ENCODE results near the gene ODC1.

Gene ODC1

DNA sequence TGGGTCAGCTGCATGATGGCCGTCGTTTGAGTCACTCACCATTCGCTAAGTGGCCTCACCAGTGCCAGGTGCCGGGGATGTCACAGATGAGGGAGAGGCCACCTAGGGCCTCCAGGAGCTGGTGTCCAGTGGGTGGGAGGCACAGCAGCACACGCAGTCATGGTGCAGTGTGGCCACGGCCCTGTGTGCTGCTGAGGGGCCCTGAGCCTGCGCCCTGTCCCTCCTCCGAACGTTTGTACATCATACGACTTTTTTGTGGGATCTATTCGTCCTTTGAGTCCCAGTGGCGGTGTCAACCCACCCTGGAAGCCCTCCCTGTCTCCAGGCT lies 30.1 kb upstream of the ODC1 start:
- Histone ChIP-seq H3K79me2 (ENCODE audit: insufficient read depth, low read length) (no peaks in the 10 kb centered on the region), H3K4me2 (ENCODE audit: low read depth, low read length, poor library complexity, severe bottlenecking) (no peak overlapping the region), H3K4me3 (ENCODE audit: insufficient read depth, low read length, poor library complexity, severe bottlenecking) (no peak overlapping the region), H3K27me3 (ENCODE audit: low read length) (no peaks in the 10 kb centered on the region), H3K9ac (ENCODE audit: low read length) (no peak overlapping the region), H3K36me3 (ENCODE audit: low read length) (no peaks in the 10 kb centered on the region), H2AFZ (ENCODE audit: low read depth, low read length, severe bottlenecking) (no peak overlapping the region), H3F3A (ENCODE audit: insufficient read depth) (no peaks in the 10 kb centered on the region), H4K20me1 (ENCODE audit: low read depth, low read length) (no peaks in the 10 kb centered on the region), H3K9me3 (ENCODE audit: insufficient read depth, low read length) (no peaks in the 10 kb centered on the region), H3K27ac (ENCODE audit: low read depth, low read length) (no peak overlapping the region), H3K9me2 (replicated peaks; ENCODE audit: insufficient read depth, low read length) (no peaks in the 10 kb centered on the region)
- no peak for TF ChIP-seq EZH2phosphoT487 (conservative IDR thresholded peaks at IDR 0.05; ENCODE audit: low read length)
- TF ChIP-seq, protein P1, sequence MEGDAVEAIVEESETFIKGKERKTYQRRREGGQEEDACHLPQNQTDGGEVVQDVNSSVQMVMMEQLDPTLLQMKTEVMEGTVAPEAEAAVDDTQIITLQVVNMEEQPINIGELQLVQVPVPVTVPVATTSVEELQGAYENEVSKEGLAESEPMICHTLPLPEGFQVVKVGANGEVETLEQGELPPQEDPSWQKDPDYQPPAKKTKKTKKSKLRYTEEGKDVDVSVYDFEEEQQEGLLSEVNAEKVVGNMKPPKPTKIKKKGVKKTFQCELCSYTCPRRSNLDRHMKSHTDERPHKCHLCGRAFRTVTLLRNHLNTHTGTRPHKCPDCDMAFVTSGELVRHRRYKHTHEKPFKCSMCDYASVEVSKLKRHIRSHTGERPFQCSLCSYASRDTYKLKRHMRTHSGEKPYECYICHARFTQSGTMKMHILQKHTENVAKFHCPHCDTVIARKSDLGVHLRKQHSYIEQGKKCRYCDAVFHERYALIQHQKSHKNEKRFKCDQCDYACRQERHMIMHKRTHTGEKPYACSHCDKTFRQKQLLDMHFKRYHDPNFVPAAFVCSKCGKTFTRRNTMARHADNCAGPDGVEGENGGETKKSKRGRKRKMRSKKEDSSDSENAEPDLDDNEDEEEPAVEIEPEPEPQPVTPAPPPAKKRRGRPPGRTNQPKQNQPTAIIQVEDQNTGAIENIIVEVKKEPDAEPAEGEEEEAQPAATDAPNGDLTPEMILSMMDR (IDR thresholded peaks at IDR 0.05; ENCODE audit: insufficient read depth, low read length, poor library complexity, severe bottlenecking) = no peak

DNA sequence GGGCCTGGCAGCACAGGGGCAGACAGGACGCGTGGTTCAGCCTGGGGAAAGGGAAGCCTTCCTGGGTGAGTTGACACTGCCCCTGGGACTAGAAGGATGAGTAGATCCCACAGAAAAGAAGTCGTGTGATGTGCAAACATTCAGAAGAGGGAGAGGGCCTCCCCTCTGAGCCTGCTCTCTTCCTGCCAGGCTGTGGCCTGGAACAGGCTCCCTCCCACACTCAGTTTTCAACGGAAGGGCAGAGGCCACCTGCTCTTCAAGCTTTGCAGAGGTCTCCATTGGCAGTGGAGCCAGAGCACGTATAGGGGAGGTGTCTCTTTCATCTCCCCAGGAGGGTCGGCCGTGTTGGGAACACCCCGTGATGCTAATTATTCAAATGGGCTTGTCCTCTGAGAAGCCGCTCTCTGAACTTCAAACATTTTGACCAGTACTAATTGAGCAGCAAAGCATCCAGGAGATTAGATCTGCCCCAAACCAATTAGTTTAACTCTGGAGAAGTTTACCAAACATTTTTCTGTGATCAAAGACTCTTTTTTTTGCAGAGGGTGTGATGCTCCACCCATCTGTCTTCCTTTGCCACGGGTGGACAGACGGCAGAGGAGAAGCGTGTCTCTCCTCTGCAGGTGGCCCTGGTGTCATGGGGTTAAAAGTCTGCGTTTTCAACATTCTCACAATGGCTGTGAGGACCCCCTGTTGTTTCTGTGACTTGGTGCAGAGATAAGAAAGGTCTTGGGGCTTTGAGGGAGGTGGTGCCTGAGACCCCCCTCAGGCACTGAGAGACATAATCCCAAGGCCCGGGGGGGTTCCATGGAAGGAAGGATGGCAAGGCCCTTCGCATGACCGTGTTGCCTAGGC lies 29.5 kb upstream of the ODC1 start:
- Histone ChIP-seq H4K20me1 (ENCODE audit: low read depth, low read length) (no peaks in the 10 kb centered on the region), H3K36me3 (ENCODE audit: low read length) (no peaks in the 10 kb centered on the region), H3K9me2 (replicated peaks; ENCODE audit: insufficient read depth, low read length) (no peaks in the 10 kb centered on the region), H3K27me3 (ENCODE audit: low read length) (no peaks in the 10 kb centered on the region), H3K9me3 (ENCODE audit: insufficient read depth, low read length) (no peaks in the 10 kb centered on the region), H3K4me3 (ENCODE audit: insufficient read depth, low read length, poor library complexity, severe bottlenecking) (no peak overlapping the region), H3K9ac (ENCODE audit: low read length) (no peak overlapping the region), H3K27ac (ENCODE audit: low read depth, low read length) (no peak overlapping the region), H3F3A (ENCODE audit: insufficient read depth) (no peaks in the 10 kb centered on the region), H3K4me2 (ENCODE audit: low read depth, low read length, poor library complexity, severe bottlenecking) (no peak overlapping the region), H2AFZ (ENCODE audit: low read depth, low read length, severe bottlenecking) (no peak overlapping the region), H3K79me2 (ENCODE audit: insufficient read depth, low read length) (no peaks in the 10 kb centered on the region)
- TF ChIP-seq, protein P1 (IDR thresholded peaks at IDR 0.05; ENCODE audit: insufficient read depth, low read length, poor library complexity, severe bottlenecking) = no peak
- TF ChIP-seq EZH2phosphoT487 (conservative IDR thresholded peaks at IDR 0.05; ENCODE audit: low read length) = no peak

DNA sequence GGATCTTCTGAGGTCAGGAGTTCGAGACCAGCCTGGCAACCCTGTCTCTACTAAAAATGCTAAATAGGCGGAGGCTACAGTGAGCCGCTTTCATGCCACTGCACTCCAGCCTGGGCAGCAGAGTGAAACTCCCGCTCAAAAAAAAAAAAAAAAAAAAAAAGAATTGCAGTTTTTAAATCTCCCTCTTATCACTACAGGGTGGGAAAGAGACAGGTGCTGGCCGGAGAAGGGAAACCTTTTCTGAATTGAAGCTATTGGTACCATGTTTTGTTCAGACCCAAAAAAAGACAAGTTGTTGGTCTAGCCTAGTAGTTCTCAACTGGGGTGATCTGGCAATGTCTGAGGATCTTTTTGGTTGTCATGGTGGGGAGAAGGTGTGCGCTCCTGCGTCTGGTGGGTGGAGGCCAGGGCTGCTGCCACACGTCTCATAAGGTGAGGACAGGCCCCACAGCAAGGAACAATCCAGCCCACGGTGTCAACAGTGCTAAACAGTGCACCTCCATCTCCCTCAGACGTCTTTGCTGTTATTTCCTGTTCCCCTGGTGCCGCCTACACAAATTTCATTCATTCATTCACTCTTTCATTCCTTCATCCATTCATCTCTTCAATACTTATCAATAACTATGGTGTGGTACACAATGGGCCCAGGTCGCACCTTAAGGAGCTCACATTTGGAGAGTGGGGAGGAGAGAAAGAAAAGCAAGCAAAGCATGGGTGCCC lies 28.8 kb upstream of the ODC1 start:
- H3K36me3 ChIP-seq (ENCODE audit: low read length) = no peaks in the 10 kb centered on the region
- no peak overlapping the region for H3K27ac ChIP-seq (ENCODE audit: low read depth, low read length)
- H2AFZ ChIP-seq (ENCODE audit: low read depth, low read length, severe bottlenecking) = no peak overlapping the region
- H3K79me2 ChIP-seq (ENCODE audit: insufficient read depth, low read length) = no peaks in the 10 kb centered on the region
- no peak overlapping the region for H3K9ac ChIP-seq (ENCODE audit: low read length)
- H3K9me3 ChIP-seq (ENCODE audit: insufficient read depth, low read length) = no peaks in the 10 kb centered on the region
- no peaks in the 10 kb centered on the region for H3F3A ChIP-seq (ENCODE audit: insufficient read depth)
- no peak overlapping the region for H3K4me3 ChIP-seq (ENCODE audit: insufficient read depth, low read length, poor library complexity, severe bottlenecking)
- TF ChIP-seq EZH2phosphoT487 (conservative IDR thresholded peaks at IDR 0.05; ENCODE audit: low read length) = no peak
- TF ChIP-seq, protein P1 (IDR thresholded peaks at IDR 0.05; ENCODE audit: insufficient read depth, low read length, poor library complexity, severe bottlenecking) = no peak
- H4K20me1 ChIP-seq (ENCODE audit: low read depth, low read length) = no peaks in the 10 kb centered on the region
- no peaks in the 10 kb centered on the region for H3K9me2 ChIP-seq (replicated peaks; ENCODE audit: insufficient read depth, low read length)
- no peaks in the 10 kb centered on the region for H3K27me3 ChIP-seq (ENCODE audit: low read length)
- no peak overlapping the region for H3K4me2 ChIP-seq (ENCODE audit: low read depth, low read length, poor library complexity, severe bottlenecking)

Measured in SU-DHL-6 (cell line).